AG08396 (cell line): ENCODE measurements around the gene CACNG7.
"Not testable (repeated sequence)": the region's sequence is repeated elsewhere in the genome, so short reads cannot be mapped to it uniquely, and the experiment has no call there.

ENCODE experiments used
- DNase-seq: peaks from one replicate; pipeline ENCODE4 v3.0.0; 2012; ENCODE audit warnings: low spot score, mixed read lengths

Gene CACNG7

GRCh38 chr19:53906211-53907192 is 2.6 kb upstream of the CACNG7 start:
- DNase-seq: peak; percentile 88

DNA sequence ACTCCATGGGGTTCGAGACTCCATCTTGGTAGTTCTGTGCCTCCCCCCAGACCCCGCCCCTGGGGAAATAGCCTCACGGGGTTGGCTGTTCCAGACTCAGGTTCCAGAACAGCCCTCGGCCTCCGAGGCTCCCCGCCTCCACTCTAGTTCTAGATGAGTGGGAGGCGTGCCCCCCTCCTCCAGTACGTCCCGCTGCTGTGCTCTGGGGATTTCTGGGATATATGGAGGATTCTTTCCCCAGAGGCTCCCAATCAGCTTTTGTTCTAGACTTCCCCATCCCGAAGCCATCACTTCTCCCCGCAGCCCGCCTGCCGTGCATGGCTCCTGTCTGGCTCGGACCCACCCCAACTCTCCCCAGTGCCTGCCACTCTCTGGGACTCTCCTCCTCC is 1.9 kb upstream of the CACNG7 start:
- no peak for DNase-seq

GRCh38 chr19:53907690-53908089 is 1.4 kb upstream of the CACNG7 start:
- no peak for DNase-seq

DNA sequence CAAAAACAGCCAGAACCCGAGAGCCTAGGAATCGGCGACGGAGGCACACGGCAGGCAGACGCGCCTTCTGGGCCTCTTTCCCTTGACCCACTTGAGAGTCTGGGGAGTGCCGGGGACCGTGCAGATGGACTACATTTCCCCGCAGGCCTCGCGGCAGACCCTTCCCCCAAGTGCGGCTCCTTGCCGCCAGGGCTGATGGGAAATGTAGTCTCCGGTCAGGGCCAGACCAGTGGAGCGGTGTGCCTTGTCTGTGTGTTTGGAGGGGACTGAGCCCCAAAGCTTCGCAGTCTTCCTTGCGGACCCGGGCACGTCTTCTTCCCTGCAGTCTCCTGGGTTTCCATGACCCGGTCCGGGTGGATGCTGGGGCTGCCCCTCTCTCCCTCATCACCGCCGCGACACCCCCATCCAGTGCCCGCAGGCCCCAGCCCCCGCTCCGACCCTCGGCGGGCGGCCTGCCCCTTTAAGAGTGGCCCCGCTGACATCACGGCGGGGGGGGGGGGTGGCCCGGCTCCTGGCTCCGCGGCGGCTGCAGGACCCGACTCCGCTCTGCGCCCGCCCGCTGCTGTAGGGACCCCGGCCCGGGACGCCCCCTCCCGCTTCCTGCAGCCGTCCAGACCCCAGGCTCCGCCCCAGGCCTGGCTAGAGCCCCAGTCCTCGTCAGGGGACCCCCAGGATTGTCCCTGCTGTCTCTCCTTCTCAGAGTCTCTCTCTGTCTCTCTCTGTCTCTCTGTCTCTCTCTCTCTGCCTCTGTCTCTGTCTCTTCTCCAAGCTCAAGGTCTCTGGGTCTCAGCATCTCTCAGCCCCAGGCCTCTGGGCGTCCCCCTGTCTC is 758 bp upstream of the CACNG7 start:
- peak; percentile 81 for DNase-seq

- no peak for DNase-seq
Observed at GRCh38 chr19:53909471-53910169, 542 bp downstream of the CACNG7 start.

- no peak for DNase-seq
Observed at GRCh38 chr19:53910170-53910518, 1.1 kb downstream of the CACNG7 start.

DNA sequence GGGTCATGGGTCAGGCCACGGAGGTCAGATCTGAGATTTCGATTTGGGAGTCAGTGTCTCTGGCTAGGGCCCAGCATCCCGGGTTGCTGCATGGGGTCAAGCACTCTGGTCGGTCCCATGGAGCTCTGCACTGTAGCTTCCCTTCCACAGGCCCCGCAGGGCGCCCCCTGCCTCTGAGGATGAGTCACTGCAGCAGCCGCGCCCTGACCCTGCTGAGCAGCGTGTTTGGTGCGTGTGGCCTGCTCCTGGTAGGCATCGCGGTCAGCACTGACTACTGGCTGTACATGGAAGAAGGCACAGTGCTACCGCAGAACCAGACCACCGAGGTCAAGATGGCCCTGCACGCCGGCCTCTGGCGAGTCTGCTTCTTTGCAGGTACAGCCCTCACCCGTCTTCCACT is 3.6 kb downstream of the CACNG7 start:
- DNase-seq: no peak

DNA sequence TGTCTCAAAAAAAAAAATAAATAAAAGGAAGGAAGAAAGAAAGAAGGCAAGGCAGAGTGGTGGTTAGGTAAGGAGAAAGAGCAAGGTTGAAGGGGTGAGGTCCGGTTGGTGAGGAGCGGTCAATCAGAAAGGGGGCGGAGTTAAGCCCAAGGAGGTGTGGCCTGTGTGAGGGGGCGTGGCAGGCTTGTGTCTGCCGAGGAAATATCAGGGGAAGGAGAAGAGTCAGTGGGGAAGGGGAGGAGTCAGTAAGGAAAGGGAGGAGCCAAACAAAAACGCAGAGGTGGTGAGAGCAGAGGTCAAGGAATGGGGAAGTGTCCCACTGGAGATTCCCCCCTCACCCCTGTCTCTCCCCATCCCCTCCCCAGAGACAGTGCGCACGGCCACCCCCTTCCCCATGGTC is 5.9 kb downstream of the CACNG7 start:
- no peak for DNase-seq

- no peak for DNase-seq
Observed at GRCh38 chr19:53916004-53916403, 6.9 kb downstream of the CACNG7 start.

GRCh38 chr19:53917356-53917755 is 8.3 kb downstream of the CACNG7 start:
- DNase-seq: no peak

GRCh38 chr19:53927739-53928138 is 18.7 kb downstream of the CACNG7 start:
- peak; percentile 61 for DNase-seq

DNA sequence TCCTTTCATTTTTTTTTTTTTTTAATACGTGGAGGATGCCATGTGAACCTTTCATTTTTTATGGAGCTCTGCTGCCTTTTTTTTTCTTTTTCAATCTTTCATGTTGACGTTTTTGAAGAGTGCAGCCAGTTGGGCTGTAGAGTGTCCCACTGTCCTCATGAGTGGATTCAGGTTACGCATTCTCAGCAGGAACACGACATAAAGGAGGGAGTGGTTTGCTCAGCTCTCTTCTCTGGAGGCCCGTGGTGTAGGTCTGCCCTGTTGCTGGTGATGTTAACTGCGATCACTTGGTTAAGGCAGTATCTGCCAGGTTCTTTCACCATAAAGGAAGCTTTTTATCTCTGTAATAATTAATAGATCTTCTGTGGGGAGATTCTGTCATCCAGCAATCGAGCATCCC is 27.0 kb downstream of the CACNG7 start:
- no peak for DNase-seq

- peak; percentile 40 for DNase-seq
Observed at GRCh38 chr19:53942001-53942786, 33.1 kb downstream of the CACNG7 start.

DNA sequence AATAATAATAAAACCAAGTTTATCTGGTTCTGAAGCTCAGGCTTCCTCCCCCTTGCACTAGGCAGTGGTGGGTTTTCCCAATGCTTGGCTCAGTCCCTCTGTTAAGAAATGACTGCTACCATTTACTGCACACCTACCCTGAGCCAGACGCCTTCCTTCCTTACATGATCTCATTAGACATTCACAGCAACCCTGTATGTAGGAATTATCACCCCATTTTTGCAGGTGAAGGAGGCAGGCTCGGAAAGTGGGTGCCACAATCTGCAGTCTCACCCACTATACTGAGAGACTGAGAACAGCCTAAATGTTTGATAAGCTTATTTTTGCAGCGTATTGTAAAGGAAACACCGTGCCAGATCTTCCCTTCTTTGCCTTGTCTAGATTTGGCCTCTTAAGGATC is 35.3 kb downstream of the CACNG7 start:
- DNase-seq: no peak

GRCh38 chr19:53944933-53945332 is 35.9 kb downstream of the CACNG7 start:
- no peak for DNase-seq

GRCh38 chr19:53945441-53945840 is 36.4 kb downstream of the CACNG7 start:
- peak; percentile 39 for DNase-seq

DNA sequence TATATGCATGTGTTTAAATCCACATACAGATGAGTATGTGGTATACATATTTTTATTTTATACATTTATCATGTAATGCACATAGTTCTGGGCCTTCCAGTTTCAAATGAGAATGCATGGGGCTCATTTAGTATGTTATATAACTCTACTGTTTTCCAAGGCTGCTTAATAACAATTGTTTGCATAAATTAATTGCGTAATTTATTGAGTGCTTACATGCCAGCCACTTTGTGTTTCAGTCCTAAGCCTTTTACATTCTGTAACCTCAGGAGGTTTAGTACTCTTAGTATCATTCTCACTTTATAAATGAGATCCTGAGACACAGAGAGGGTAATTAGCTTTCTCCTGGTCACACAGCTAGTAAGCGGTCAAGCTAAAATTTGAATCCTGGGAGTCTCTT is 36.9 kb downstream of the CACNG7 start:
- DNase-seq: no peak

DNA sequence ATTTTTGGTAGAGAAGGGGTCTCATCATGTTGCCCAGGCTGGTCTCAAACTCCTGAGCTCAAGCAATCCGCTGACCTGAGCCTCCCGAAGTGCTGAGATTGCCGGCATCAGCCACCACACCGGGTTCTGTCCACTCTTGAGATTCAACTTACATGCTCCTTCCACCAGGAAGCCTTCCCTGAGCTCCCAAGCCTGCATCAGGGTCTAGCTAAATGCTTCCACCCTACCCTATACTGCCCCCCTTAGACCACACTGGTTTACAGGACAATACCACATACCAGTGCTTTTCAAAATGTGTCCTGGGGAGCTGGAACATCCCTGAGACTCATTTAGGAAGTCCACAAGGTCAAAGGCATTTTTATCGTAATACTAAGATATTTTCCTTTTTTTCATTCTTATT is 38.5 kb downstream of the CACNG7 start:
- no peak for DNase-seq

- DNase-seq: not testable (repeated sequence)
Observed at GRCh38 chr19:53948611-53949010, 39.5 kb downstream of the CACNG7 start.

DNA sequence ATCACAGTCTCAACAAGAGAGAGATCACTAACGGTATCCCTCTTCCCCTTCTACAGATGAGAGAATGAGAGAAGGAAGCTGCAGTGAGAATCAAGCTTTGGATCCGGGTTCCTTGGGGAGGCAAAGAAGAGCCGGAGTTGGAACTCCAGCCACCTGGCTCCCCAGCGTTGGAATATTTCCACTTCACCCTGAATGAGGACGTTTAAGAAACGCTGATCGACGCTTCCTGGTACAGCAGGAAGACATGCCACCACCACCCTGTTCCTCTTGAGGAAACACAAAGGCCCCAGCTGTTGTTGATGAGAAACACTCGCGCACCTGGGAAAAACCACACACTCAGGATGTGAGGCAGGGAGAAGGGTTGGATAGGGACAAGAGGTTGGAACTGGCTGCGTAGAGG is 42.4 kb downstream of the CACNG7 start:
- no peak for DNase-seq

GRCh38 chr19:53951947-53952346 is 42.9 kb downstream of the CACNG7 start:
- DNase-seq: no peak

GRCh38 chr19:53953383-53953782 is 44.3 kb downstream of the CACNG7 start:
- no peak for DNase-seq
